Limb (tissue), 2 donors: ENCODE measurements around the gene IQGAP2.
A peak's percentile ranks its signal among the peaks of the same experiment; 100 is the strongest.

Source experiments
- DNase-seq, 2 donors: peaks; one replicate each; pipeline ENCODE4 v3.0.0-alpha.2; 2016; ENCODE audit errors: extremely low spot score in 2 of 2

IQGAP2 gene

GRCh38 chr5:76705574-76705973 is 302.5 kb downstream of the IQGAP2 start:
- no peak for DNase-seq

GRCh38 chr5:76709762-76710161 is 306.7 kb downstream of the IQGAP2 start:
- DNase-seq: no peak

- DNase-seq: no peak
These were observed 307.9 kb downstream of the IQGAP2 start for GRCh38 chr5:76710991-76711390.

GRCh38 chr5:76714751-76715485 is 311.8 kb downstream of the IQGAP2 start:
- peak in 1 of 2 donors; percentile 68 for DNase-seq

GRCh38 chr5:76715486-76715735 is 312.3 kb downstream of the IQGAP2 start:
- DNase-seq: no peak

GRCh38 chr5:76715736-76716455 is 312.8 kb downstream of the IQGAP2 start, which contains the start of gene F2R:
F2R (plus strand) TSS chr5:76716126; CDS start chr5:76716308, 182 bp downstream.
- DNase-seq: peak; percentile 72 to 89

GRCh38 chr5:76716456-76717157 is 313.5 kb downstream of the IQGAP2 start:
- DNase-seq: peak in 1 of 2 donors; percentile 55

GRCh38 chr5:76717222-76718083 is 314.4 kb downstream of the IQGAP2 start:
- no peak for DNase-seq

- DNase-seq: no peak
These were observed 315.3 kb downstream of the IQGAP2 start for GRCh38 chr5:76718381-76718832.

- DNase-seq: no peak
These were observed 315.8 kb downstream of the IQGAP2 start for GRCh38 chr5:76718880-76719279.

GRCh38 chr5:76720988-76721569 is 318.0 kb downstream of the IQGAP2 start:
- no peak for DNase-seq

GRCh38 chr5:76723266-76723665 is 320.2 kb downstream of the IQGAP2 start:
- DNase-seq: no peak

- DNase-seq: no peak
These were observed 320.8 kb downstream of the IQGAP2 start for GRCh38 chr5:76723906-76724305.

- DNase-seq: no peak
These were observed 321.8 kb downstream of the IQGAP2 start for GRCh38 chr5:76724871-76725270.

GRCh38 chr5:76728965-76729364 is 325.9 kb downstream of the IQGAP2 start:
- DNase-seq: no peak

GRCh38 chr5:76729373-76730290 is 326.5 kb downstream of the IQGAP2 start:
- DNase-seq: no peak

- DNase-seq: no peak
These were observed 329.4 kb downstream of the IQGAP2 start for GRCh38 chr5:76732405-76733048.

GRCh38 chr5:76733049-76733417 is 329.9 kb downstream of the IQGAP2 start:
- DNase-seq: no peak

GRCh38 chr5:76735762-76736545 is 332.9 kb downstream of the IQGAP2 start:
- DNase-seq: no peak
